OCI-LY1 (cell line): ENCODE measurements around the gene CCDC57.

Experiments
- H2AFZ ChIP-seq: fragments of 200-600 bp; sonication (generic), shearing (Covaris generic); 2 replicates; pipeline ENCODE4 v1.6.0; 2014; ENCODE audit warnings: antibody characterized with exemption, mild to moderate bottlenecking, low read length
- H3F3A ChIP-seq: fragments of 200-600 bp; sonication (generic), shearing (Covaris generic); 2 replicates; pipeline ENCODE4 v1.6.0; 2014; ENCODE audit warnings: mild to moderate bottlenecking, antibody characterized with exemption, low read length, moderate library complexity; ENCODE audit not compliant: insufficient read depth
- H3K27ac ChIP-seq: fragments of 200-600 bp; sonication (generic); 2 replicates; pipeline ENCODE4 v1.5.1; 2014; ENCODE audit warnings: low read length, mixed run types, mild to moderate bottlenecking, low read depth; ENCODE audit not compliant: poor library complexity, severe bottlenecking
- H3K27me3 ChIP-seq: fragments of 200-600 bp; sonication (generic); 2 replicates; pipeline ENCODE4 v1.6.0; 2014; ENCODE audit warnings: antibody characterized with exemption, mild to moderate bottlenecking, low read length, moderate library complexity; ENCODE audit not compliant: insufficient read depth
- H3K36me3 ChIP-seq: fragments of 200-600 bp; sonication (generic); 2 replicates; pipeline ENCODE4 v1.6.1; 2014; ENCODE audit warnings: mild to moderate bottlenecking, antibody characterized with exemption, low read length, moderate library complexity, mixed read lengths; ENCODE audit not compliant: insufficient read depth
- H3K4me1 ChIP-seq: fragments of 200-600 bp; sonication (generic); 2 replicates; pipeline ENCODE4 v1.5.1; 2014; ENCODE audit warnings: mild to moderate bottlenecking, low read length, moderate library complexity; ENCODE audit not compliant: insufficient read depth, severe bottlenecking
- H3K4me2 ChIP-seq: fragments of 200-600 bp; sonication (generic), shearing (Covaris generic); 2 replicates; pipeline ENCODE4 v1.6.1; 2014; ENCODE audit warnings: low read length
- H3K4me3 ChIP-seq: fragments of 200-600 bp; sonication (generic); 2 replicates; pipeline ENCODE4 v1.5.1; 2014; ENCODE audit warnings: low read length, low read depth, mild to moderate bottlenecking, mixed read lengths; ENCODE audit not compliant: poor library complexity, severe bottlenecking
- H3K79me2 ChIP-seq: fragments of 200-600 bp; shearing (Covaris generic); 2 replicates; pipeline ENCODE4 v1.6.1; 2016; ENCODE audit warnings: mixed run types, low read length, mixed read lengths; ENCODE audit not compliant: insufficient read depth
- H3K9ac ChIP-seq: fragments of 200-600 bp; sonication (generic), shearing (Covaris generic); 2 replicates; pipeline ENCODE4 v1.6.1; 2014; ENCODE audit warnings: mild to moderate bottlenecking, low read length, mixed read lengths
- H3K9me2 ChIP-seq: fragments of 200-600 bp; sonication (generic), shearing (Covaris generic); 2 replicates; pipeline ENCODE4 v1.6.1; 2014; ENCODE audit warnings: low read depth, mild to moderate bottlenecking, low read length, mixed read lengths
- H3K9me3 ChIP-seq: fragments of 200-600 bp; shearing (Covaris generic); 2 replicates; pipeline ENCODE4 v1.6.1; 2014; ENCODE audit warnings: low read length, mixed read lengths
- H4K20me1 ChIP-seq: fragments of 200-600 bp; sonication (generic), shearing (Covaris generic); 2 replicates; pipeline ENCODE4 v1.6.0; 2016; ENCODE audit warnings: mild to moderate bottlenecking, low read length; ENCODE audit not compliant: insufficient read depth
- EZH2 ChIP-seq: fragments of 200-600 bp; sonication (generic), shearing (Covaris generic); IDR thresholded peaks from 2 replicates; pipeline ENCODE4 v1.8.0; 2017; ENCODE audit warnings: borderline replicate concordance, mixed run types, mild to moderate bottlenecking, antibody characterized with exemption, low read length, moderate library complexity, mixed read lengths
- TF ChIP-seq, protein P1 (sequence below): fragments of 200-600 bp; sonication (generic), shearing (Covaris generic); IDR thresholded peaks from 2 replicates; pipeline ENCODE4 v1.5.1; 2017; ENCODE audit warnings: mild to moderate bottlenecking, antibody characterized with exemption, low read length, moderate library complexity, mixed read lengths

The CCDC57 gene

DNA sequence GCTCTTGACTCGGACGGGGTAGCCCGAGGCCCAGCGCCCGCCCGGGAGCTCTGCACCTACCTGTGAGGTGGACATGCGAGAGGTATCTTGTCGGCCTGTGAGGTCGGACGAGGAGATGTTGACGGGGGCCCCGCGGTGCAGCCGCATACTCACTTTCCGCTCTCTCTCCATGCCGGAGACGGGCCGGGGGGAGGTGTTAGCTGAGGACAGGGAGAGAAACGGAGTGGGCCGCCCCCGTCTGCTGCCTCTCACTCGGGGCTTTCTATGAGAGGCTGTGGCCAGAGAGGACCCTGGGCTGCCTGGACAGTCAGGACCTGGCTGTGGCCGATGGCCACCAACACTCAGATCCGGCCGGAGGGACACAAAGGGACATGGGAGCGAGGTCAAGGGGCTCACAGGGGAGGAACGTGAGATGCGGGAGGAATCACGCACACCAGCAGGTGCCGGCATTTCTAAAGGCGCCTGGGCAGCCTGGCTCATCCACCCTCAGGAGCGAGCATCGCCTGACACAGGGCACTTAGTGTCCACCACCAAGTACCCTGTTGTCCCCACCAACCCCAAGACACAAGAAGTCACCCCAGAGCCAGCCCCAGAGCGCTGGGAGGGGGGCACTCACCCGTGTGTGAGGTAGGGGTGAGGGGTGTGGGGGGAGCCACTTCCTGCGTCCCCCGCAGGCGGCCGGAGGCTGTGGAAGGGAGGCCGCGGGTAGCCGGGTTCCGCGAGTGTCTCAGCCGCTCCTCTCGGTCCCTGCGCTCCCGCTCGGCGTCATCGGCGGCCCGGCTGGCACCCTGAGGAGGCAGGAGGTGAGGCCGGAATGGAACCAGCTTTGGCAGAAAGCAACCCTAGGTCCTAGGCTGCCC lies 36.4 kb upstream of the CCDC57 start:
- Histone ChIP-seq H3K79me2 (no peaks in the 10 kb centered on the region), H2AFZ (no peak overlapping the region), H3K9me3 (no peaks in the 10 kb centered on the region), H3K36me3 (peaks cover 95% of the 10 kb centered on the region), H3F3A (no peaks in the 10 kb centered on the region), H3K9me2 (no peaks in the 10 kb centered on the region), H4K20me1 (no peaks in the 10 kb centered on the region), H3K27me3 (no peaks in the 10 kb centered on the region), H3K27ac (no peak overlapping the region), H3K4me1 (no peaks in the 10 kb centered on the region), H3K9ac (no peak overlapping the region), H3K4me3 (no peak overlapping the region), H3K4me2 (no peak overlapping the region)
- TF ChIP-seq EZH2: no peak
- TF ChIP-seq, protein P1, sequence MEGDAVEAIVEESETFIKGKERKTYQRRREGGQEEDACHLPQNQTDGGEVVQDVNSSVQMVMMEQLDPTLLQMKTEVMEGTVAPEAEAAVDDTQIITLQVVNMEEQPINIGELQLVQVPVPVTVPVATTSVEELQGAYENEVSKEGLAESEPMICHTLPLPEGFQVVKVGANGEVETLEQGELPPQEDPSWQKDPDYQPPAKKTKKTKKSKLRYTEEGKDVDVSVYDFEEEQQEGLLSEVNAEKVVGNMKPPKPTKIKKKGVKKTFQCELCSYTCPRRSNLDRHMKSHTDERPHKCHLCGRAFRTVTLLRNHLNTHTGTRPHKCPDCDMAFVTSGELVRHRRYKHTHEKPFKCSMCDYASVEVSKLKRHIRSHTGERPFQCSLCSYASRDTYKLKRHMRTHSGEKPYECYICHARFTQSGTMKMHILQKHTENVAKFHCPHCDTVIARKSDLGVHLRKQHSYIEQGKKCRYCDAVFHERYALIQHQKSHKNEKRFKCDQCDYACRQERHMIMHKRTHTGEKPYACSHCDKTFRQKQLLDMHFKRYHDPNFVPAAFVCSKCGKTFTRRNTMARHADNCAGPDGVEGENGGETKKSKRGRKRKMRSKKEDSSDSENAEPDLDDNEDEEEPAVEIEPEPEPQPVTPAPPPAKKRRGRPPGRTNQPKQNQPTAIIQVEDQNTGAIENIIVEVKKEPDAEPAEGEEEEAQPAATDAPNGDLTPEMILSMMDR: no peak

DNA sequence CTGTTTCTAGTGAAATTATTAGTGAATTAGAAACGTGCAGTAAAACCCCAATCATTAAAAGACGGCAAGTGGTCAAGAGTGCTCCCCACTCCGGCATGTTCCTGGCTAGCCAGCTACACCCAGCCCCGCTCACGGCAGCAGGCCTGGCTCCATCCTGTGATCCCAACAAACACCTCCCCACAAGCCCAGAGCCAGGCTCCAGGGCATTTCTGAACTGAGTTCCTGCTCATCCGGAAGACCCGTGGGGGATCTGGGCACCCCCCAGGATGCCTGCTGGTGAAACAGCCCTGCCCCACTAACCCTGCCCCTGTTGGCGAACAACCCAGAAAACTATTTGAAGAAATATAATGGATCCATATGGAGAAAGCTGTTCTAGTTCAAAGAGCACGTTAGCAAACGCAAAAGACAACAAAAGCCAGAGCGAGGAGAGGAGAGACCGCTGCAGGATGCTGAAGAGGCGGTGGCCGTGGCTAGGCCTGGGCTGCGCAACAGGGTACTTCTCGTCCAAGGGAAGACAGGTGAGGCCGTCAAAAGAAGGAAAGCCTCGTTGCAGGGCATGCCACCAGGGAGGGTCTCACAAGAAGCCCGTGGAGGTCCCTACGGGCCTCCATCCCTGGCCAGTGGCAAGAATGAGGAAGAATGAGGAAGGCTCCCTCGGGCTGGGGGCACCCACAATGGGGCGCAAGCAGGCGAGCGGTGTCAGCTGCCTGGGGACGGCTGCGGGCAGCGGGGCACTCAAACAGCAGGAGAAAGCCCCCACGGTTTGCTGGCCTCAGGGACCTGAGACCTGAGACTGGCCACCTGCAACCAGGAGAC lies 35.4 kb upstream of the CCDC57 start:
- Histone ChIP-seq H3K9me3 (no peaks in the 10 kb centered on the region), H3F3A (no peaks in the 10 kb centered on the region), H3K4me2 (no peak overlapping the region), H3K27ac (no peak overlapping the region), H3K27me3 (no peaks in the 10 kb centered on the region), H3K4me1 (no peaks in the 10 kb centered on the region), H4K20me1 (no peaks in the 10 kb centered on the region), H3K36me3 (peaks cover 100% of the 10 kb centered on the region), H3K4me3 (no peak overlapping the region), H2AFZ (no peak overlapping the region), H3K9ac (no peak overlapping the region), H3K9me2 (no peaks in the 10 kb centered on the region), H3K79me2 (no peaks in the 10 kb centered on the region)
- TF ChIP-seq, protein P1: no peak
- TF ChIP-seq EZH2: no peak

- H4K20me1 ChIP-seq: no peaks in the 10 kb centered on the region
- no peak overlapping the region for H3K9ac ChIP-seq
- H2AFZ ChIP-seq: no peak overlapping the region
- H3K4me3 ChIP-seq: no peak overlapping the region
- H3K9me2 ChIP-seq: no peaks in the 10 kb centered on the region
- H3K9me3 ChIP-seq: no peaks in the 10 kb centered on the region
- TF ChIP-seq, protein P1: no peak
- TF ChIP-seq EZH2: no peak
- no peak overlapping the region for H3K4me2 ChIP-seq
- no peak overlapping the region for H3K27ac ChIP-seq
- H3K36me3 ChIP-seq: peaks cover 100% of the 10 kb centered on the region
- H3K27me3 ChIP-seq: no peaks in the 10 kb centered on the region
- H3F3A ChIP-seq: no peaks in the 10 kb centered on the region
- no peaks in the 10 kb centered on the region for H3K4me1 ChIP-seq
- H3K79me2 ChIP-seq: no peaks in the 10 kb centered on the region
These were observed 34.7 kb upstream of the CCDC57 start for GRCh38 chr17:82247182-82247823.
